Parathyroid adenoma (tissue), 2 donors: Measurements from ENCODE around the gene BTRC.
A peak's percentile ranks its signal among the peaks of the same experiment; 100 is the strongest.
"Not testable (repeated sequence)": the region's sequence is repeated elsewhere in the genome, so short reads cannot be mapped to it uniquely, and the experiment has no call there.

Experiments used
- H2AFZ ChIP-seq: fragments of 300-600 bp; sonication (generic); one replicate; pipeline ENCODE4 v1.7.0; 2017; ENCODE audit warnings: antibody characterized with exemption, mild to moderate bottlenecking
- H3K27ac ChIP-seq: fragments of 300-600 bp; sonication (generic); one replicate; pipeline ENCODE4 v1.7.0; 2017
- H3K27me3 ChIP-seq: fragments of 300-600 bp; sonication (generic); one replicate; pipeline ENCODE4 v1.7.0; 2017; ENCODE audit warnings: low read length; ENCODE audit not compliant: control insufficient read depth, insufficient read depth
- H3K36me3 ChIP-seq: fragments of 300-600 bp; sonication (generic); one replicate; pipeline ENCODE4 v1.7.0; 2017; ENCODE audit warnings: low read length; ENCODE audit not compliant: control insufficient read depth, insufficient read depth
- H3K4me1 ChIP-seq: fragments of 300-600 bp; sonication (generic); one replicate; pipeline ENCODE4 v1.7.0; 2017; ENCODE audit warnings: control low read depth
- H3K4me2 ChIP-seq: fragments of 300-600 bp; sonication (generic); one replicate; pipeline ENCODE4 v1.7.0; 2017; ENCODE audit warnings: low read length
- H3K4me3 ChIP-seq: fragments of 300-600 bp; sonication (generic); one replicate; pipeline ENCODE4 v1.7.0; 2017; ENCODE audit warnings: low read depth, low read length
- H3K79me2 ChIP-seq: fragments of 300-600 bp; sonication (generic); one replicate; pipeline ENCODE4 v1.7.0; 2017; ENCODE audit warnings: control low read depth
- H3K9ac ChIP-seq: fragments of 300-600 bp; sonication (generic); one replicate; pipeline ENCODE4 v1.7.0; 2017; ENCODE audit warnings: mild to moderate bottlenecking
- H3K9me3 ChIP-seq: fragments of 300-600 bp; sonication (generic); one replicate; pipeline ENCODE4 v1.7.0; 2017; ENCODE audit warnings: low read length; ENCODE audit not compliant: control insufficient read depth
- CTCF ChIP-seq: fragments of 300-600 bp; sonication (generic); IDR thresholded peaks from one replicate; pipeline ENCODE4 v1.7.0; 2017; ENCODE audit warnings: antibody characterized with exemption, mild to moderate bottlenecking
- donor health status: primary hyperparathyroidism.

The BTRC gene

DNA sequence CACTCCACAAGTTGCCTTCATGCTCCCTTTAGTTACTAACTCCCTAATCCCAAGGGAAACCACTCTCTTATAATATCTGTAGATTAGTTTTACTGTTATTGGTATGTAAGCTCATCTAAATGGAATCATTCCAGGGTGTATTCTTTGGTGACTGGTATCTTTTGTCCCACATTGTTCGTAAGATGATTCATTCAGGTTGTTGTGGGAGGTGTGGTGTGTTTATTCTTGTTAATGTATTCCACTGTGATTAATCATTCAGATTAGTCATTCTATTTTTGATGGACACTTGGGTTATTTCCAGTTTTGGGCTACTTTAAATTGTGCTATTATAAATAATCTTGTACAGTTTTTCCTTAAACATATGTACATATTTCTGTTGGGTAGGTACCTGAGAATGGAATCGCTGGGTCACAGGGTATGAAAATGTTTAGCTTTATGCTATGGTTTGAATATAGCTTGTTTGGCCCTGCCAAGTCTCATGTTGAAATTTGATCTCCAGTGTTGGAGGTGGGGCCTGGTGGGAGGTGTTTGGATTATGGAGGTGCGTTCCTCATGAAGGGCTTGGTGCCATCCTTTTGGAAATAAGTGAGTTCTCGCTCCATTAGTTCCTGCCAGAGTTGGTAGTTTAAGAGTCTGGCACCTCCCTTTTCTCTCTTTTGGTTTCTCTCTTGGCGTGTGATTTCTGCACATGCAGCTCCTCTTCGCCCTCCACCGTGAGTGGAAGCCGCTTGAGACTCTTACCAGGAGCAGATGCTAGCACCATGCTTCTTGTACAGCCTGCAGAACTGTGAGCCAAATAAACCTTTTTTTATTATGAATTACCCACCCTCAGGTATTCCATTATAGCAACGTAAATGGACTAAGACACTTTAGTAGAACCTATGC, 13.8 kb downstream of the BTRC start:
- peaks cover 10% of the 10 kb centered on the region for H3K4me1 ChIP-seq
- no peak overlapping the region for H3K4me3 ChIP-seq
- no peak overlapping the region for H3K4me2 ChIP-seq
- no peak overlapping the region for H3K9ac ChIP-seq
- H3K27me3 ChIP-seq: no peaks in the 10 kb centered on the region
- no peak for TF ChIP-seq CTCF
- H2AFZ ChIP-seq: no peak overlapping the region
- no peak overlapping the region for H3K27ac ChIP-seq
- peaks cover 35% of the 10 kb centered on the region for H3K79me2 ChIP-seq
- no peaks in the 10 kb centered on the region for H3K36me3 ChIP-seq
- no peaks in the 10 kb centered on the region for H3K9me3 ChIP-seq

DNA sequence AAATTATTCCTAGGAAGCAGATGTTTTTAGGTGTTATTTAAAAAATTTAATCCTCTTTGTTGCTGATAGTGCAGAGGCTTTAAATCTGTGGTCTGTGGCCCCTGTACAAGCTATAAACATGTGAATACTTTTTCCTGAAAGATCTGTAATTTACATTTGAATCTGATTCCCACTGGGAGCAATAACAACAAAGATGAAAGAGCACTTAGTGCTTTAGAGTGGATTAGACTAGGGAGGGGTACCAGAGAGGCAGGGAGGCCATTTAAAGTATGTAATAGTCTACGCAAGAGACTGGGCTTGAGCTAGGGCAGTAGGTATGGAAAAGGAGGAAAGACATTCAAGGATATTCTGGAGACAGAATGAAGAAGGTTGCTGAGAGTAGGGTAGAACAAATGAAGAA, 19.1 kb downstream of the BTRC start:
- no peak for TF ChIP-seq CTCF
- Histone ChIP-seq H2AFZ (no peak overlapping the region), H3K4me2 (no peak overlapping the region), H3K27ac (no peak overlapping the region), H3K4me3 (no peak overlapping the region), H3K27me3 (no peaks in the 10 kb centered on the region), H3K9ac (no peak overlapping the region), H3K4me1 (no peaks in the 10 kb centered on the region), H3K79me2 (peaks cover 35% of the 10 kb centered on the region), H3K36me3 (no peaks in the 10 kb centered on the region), H3K9me3 (no peaks in the 10 kb centered on the region)

DNA sequence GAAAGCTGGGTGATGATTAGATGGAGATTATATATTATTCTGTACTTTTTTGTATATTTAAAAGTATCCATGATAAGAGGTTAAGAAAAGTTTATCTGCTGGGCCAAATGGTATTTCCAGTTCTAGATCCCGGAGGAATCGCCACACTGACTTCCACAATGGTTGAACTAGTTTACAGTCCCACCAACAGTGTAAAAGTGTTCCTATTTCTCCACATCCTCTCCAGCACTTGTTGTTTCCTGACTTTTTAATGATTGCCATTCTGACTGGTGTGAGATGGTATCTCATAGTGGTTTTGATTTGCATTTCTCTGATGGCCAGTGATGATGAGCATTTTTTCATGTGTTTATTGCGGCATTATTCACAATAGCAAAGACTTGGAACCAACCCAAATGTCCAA, 20.0 kb downstream of the BTRC start:
- H3K9me3 ChIP-seq, H2AFZ ChIP-seq, H3K27ac ChIP-seq, H3K4me3 ChIP-seq, H3K27me3 ChIP-seq, H3K9ac ChIP-seq, H3K4me1 ChIP-seq, H3K4me2 ChIP-seq, H3K36me3 ChIP-seq: not testable (repeated sequence)
- H3K79me2 ChIP-seq: peaks cover 30% of the 10 kb centered on the region

GRCh38 chr10:101375076-101375475, 21.1 kb downstream of the BTRC start:
- Histone ChIP-seq H3K27me3 (no peaks in the 10 kb centered on the region), H3K27ac (no peak overlapping the region), H2AFZ (no peak overlapping the region), H3K4me3 (no peak overlapping the region), H3K4me2 (no peak overlapping the region), H3K36me3 (no peaks in the 10 kb centered on the region), H3K79me2 (peaks cover 21% of the 10 kb centered on the region), H3K9ac (no peak overlapping the region), H3K4me1 (peaks cover 4% of the 10 kb centered on the region), H3K9me3 (no peaks in the 10 kb centered on the region)
- no peak for TF ChIP-seq CTCF

- H3K4me3 ChIP-seq: no peak overlapping the region
- H3K9ac ChIP-seq: no peak overlapping the region
- peaks cover 4% of the 10 kb centered on the region for H3K4me1 ChIP-seq
- TF ChIP-seq CTCF: no peak
- peaks cover 22% of the 10 kb centered on the region for H3K79me2 ChIP-seq
- peak overlapping the region; percentile 33 for H3K4me2 ChIP-seq
- no peaks in the 10 kb centered on the region for H3K27me3 ChIP-seq
- H2AFZ ChIP-seq: no peak overlapping the region
- H3K36me3 ChIP-seq: no peaks in the 10 kb centered on the region
- no peaks in the 10 kb centered on the region for H3K9me3 ChIP-seq
- H3K27ac ChIP-seq: no peak overlapping the region
These were observed 25.8 kb downstream of the BTRC start for GRCh38 chr10:101379663-101380352.
